CD4-positive, CD25-positive, alpha-beta regulatory T cell (primary cell): ENCODE measurements around the gene SLC51A. TPM values are rescaled to one million over a fixed set of nuclear protein-coding genes. Genes with fewer than 3 reads are reported as not detected.

Experiments
- ATAC-seq, 2 donors: fragments of 150-1000 bp; cut with Tn5 transposase; one replicate each; pipeline ENCODE4 v1.10.0; 2021; ENCODE audit warnings: low read depth in 2 of 2, moderate number of reproducible peaks in 2 of 2, moderate library complexity in 1 of 2
- DNase-seq, 3 donors: peaks; one replicate each; pipeline versions ENCODE4 v3.0.0 to v3.0.0-alpha.2; 2012 to 2022; ENCODE audit warnings: mixed read lengths in 1 of 3
- H3K27ac ChIP-seq: one replicate; pipeline ENCODE4 v1.7.0; 2013; ENCODE audit warnings: mild to moderate bottlenecking, low read length; ENCODE audit not compliant: insufficient read depth, poor library complexity, severe bottlenecking
- H3K27me3 ChIP-seq: one replicate; pipeline ENCODE4 v1.7.0; 2013; ENCODE audit warnings: low read length; ENCODE audit not compliant: control insufficient read depth, insufficient read depth
- H3K36me3 ChIP-seq: one replicate; pipeline ENCODE4 v1.7.0; 2013; ENCODE audit warnings: mild to moderate bottlenecking, low read length, moderate library complexity; ENCODE audit not compliant: control insufficient read depth, insufficient read depth
- H3K4me1 ChIP-seq: 2 replicates; pipeline ENCODE4 v1.7.0; 2013; ENCODE audit warnings: mild to moderate bottlenecking, low read length; ENCODE audit not compliant: insufficient read depth, control insufficient read depth, poor library complexity, severe bottlenecking
- H3K4me3 ChIP-seq: one replicate; pipeline ENCODE4 v1.7.0; 2013; ENCODE audit warnings: low read depth, mild to moderate bottlenecking, low read length, moderate library complexity
- H3K9me3 ChIP-seq, 2 experiments: 1 replicate in 1 of 2; 2 replicates in 1 of 2; pipeline ENCODE4 v1.7.0; 2013; ENCODE audit warnings: low read length in 2 of 2, mild to moderate bottlenecking in 1 of 2, moderate library complexity in 1 of 2; ENCODE audit not compliant: control insufficient read depth in 2 of 2
- H3K27ac Mint-ChIP-seq, 3 donors: one replicate each; pipeline ENCODE4 v1.8.0; 2020 to 2022; ENCODE audit warnings: mild to moderate bottlenecking in 3 of 3, mixed read lengths in 3 of 3, moderate library complexity in 2 of 3
- H3K27me3 Mint-ChIP-seq: one replicate; pipeline ENCODE4 v1.8.0; 2022; ENCODE audit warnings: mild to moderate bottlenecking, mixed read lengths
- H3K36me3 Mint-ChIP-seq: one replicate; pipeline ENCODE4 v1.8.0; 2020; ENCODE audit warnings: mixed read lengths
- H3K4me1 Mint-ChIP-seq, 4 donors: one replicate each; pipeline ENCODE4 v1.8.0; 2020 to 2022; ENCODE audit warnings: mixed read lengths in 4 of 4, mild to moderate bottlenecking in 1 of 4
- H3K4me3 Mint-ChIP-seq, 4 donors: one replicate each; pipeline ENCODE4 v1.8.0; 2020 to 2022; ENCODE audit warnings: mild to moderate bottlenecking in 4 of 4, mixed read lengths in 4 of 4, moderate library complexity in 3 of 4
- H3K9me3 Mint-ChIP-seq, 7 donors: one replicate each; pipeline ENCODE4 v1.8.0; 2020 to 2022; ENCODE audit warnings: mixed read lengths in 7 of 7, mild to moderate bottlenecking in 3 of 7, moderate library complexity in 2 of 7
- polyA plus RNA-seq, 4 donors: library from polyadenylated mRNA; unstranded; fragments of 300-500 nt; fragmentation: Illumina TruSeq; gene quantifications; one replicate each; pipeline ENCODE4 v1.2.3, GENCODE V29; 2021
- total RNA-seq: library from RNA; stranded (reverse); gene quantifications from one replicate; pipeline ENCODE4 v1.2.3, GENCODE V29; 2022

The SLC51A gene
- total and polyA plus RNA-seq, 5 donors from 2014 or later, result 0.38 to 2.2 (median 0.63) TPM; not detected in 1

DNA sequence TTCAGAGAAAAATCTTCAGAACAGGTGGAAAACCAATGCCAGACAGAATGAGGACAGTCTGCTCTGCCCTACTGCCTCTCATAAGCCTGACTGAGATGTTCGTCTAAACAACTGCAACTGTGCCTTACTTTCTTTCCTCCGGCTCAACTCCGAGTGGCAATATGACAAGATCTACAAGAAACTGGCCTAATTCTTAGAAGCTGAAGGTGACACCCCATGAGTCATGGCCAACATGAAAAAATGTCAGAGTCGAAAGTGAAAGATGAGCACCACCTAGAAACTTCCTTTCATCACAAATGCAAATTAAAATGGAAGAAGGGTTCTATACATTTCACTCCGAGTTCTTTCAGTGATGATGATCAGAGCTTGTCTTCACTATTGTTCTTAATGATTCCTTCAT lies 58.3 kb downstream of the SLC51A start:
- Histone ChIP-seq H3K4me1 (peaks cover 36% of the 10 kb centered on the region), H3K27ac (peak overlapping the region; percentile 85), H3K9me3 (no peaks in the 10 kb centered on the region), H3K27me3 (no peaks in the 10 kb centered on the region), H3K36me3 (peaks cover 3% of the 10 kb centered on the region), H3K4me3 (peak overlapping the region; percentile 88)
- Mint-ChIP-seq H3K4me3 (peak overlapping the region; percentile 63 to 85 (median 78)), H3K27ac (peak overlapping the region; percentile 94 to 98 (median 97)), H3K27me3 (no peaks in the 10 kb centered on the region), H3K9me3 (no peaks in the 10 kb centered on the region), H3K4me1 (peaks cover 10 to 56% (median 35%) of the 10 kb centered on the region in 4 donors), H3K36me3 (peaks cover 7% of the 10 kb centered on the region)
- DNase-seq, result peak; percentile 44 to 98 (median 76)
- peak; percentile 95 to 97 for ATAC-seq

DNA sequence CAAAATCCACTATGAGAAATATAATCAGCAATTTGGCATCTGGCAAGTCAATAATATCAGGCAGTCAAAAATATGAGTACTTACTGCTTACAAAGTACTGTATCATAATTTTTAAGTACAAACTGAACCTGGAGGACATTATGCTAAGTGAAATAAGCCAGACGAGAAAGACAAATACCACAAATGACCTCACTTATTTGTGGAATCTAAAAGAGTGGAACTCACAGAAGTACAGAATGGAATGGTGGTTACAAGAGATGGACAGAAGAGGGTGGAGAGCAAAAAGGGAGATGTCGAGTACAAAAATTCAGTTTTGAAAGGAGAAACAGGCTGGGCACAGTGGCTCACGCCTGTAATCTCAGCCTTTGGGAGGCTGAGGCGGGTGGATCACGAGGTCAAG lies 58.8 kb downstream of the SLC51A start:
- Mint-ChIP-seq H3K9me3 (no peaks in the 10 kb centered on the region), H3K4me3 (peak overlapping the region; percentile 63 to 85 (median 78)), H3K36me3 (peaks cover 4% of the 10 kb centered on the region), H3K27ac (peak overlapping the region; percentile 94 to 98 (median 97)), H3K4me1 (peaks cover 10 to 58% (median 37%) of the 10 kb centered on the region in 4 donors), H3K27me3 (no peaks in the 10 kb centered on the region)
- DNase-seq (no peak), ATAC-seq (no peak)
- Histone ChIP-seq H3K4me3 (peak overlapping the region; percentile 88), H3K27me3 (no peaks in the 10 kb centered on the region), H3K27ac (peak overlapping the region; percentile 85), H3K9me3 (no peaks in the 10 kb centered on the region), H3K4me1 (peaks cover 37% of the 10 kb centered on the region), H3K36me3 (peaks cover 1% of the 10 kb centered on the region)

DNA sequence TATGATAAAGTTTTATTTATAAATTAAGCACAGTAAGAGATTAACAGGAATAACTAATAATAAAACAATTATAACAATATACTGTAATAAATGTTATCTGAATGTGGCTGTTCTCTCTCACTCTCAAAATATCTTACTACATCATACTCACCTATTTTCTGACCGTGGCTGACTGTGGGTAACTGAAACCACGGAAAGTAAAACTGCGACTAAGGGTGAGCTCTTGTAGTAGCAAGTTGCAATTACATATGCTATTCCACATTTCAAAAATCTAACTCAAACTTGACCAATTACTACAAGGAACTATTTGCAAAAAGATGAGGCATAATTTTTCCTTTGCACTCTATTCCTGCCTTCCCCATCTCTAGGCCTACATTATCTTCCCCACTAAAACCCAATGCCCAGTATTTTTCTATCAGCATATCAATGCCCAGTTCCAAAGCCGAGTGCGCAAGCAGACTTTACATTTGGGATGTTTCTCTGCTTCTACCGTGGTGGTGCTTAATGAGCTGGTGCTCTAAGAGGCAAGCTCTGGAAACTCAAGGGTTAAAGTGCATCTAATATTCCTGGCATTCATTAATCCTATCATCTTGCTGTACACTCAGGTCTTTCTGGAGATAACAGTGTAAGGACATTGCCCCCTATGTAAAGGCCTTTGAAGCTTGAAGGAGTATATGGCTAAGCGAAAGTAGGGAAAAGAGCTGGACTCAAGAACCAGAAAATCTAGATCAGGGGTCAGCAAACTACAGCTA lies 64.5 kb downstream of the SLC51A start:
- H3K9me3 ChIP-seq, result no peaks in the 10 kb centered on the region

DNA sequence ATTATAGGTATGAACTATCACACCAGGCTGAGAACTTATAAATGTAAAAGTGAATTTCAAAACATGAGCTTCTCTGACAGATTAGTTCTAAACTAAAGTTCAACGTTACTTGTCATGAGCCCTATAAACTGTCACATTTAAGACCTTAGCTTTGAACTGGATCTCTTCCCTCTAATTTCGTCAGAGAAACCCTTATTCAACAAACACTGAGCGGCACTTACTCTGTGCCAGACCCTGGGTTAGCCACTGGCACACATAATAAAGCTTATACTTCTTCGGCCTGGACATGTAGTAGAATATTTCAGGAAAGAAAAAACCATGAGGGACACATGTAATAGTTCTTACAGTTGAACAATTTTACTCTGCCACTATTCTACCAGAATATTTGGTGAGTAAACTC lies 65.6 kb downstream of the SLC51A start:
- Histone ChIP-seq H3K27ac (peak overlapping the region; percentile 54), H3K36me3 (peaks cover 2% of the 10 kb centered on the region), H3K27me3 (no peaks in the 10 kb centered on the region), H3K9me3 (no peaks in the 10 kb centered on the region), H3K4me3 (no peak overlapping the region), H3K4me1 (peaks cover 50% of the 10 kb centered on the region)
- Mint-ChIP-seq H3K4me3 (no peak overlapping the region), H3K27ac (peak overlapping the region in 2 of 3 donors; percentile 36 to 44), H3K4me1 (peaks cover 28 to 84% (median 60%) of the 10 kb centered on the region in 4 donors), H3K9me3 (no peaks in the 10 kb centered on the region), H3K36me3 (peaks cover 6% of the 10 kb centered on the region), H3K27me3 (no peaks in the 10 kb centered on the region)
- ATAC-seq (no peak), DNase-seq (no peak)

More for the DNA sequence above, 64.5 kb downstream of the SLC51A start:
- DNase-seq (peak in 1 of 3 donors; percentile 67), ATAC-seq (no peak)
- peaks cover 2% of the 10 kb centered on the region for H3K36me3 ChIP-seq
- H3K27ac Mint-ChIP-seq, result peak overlapping the region; percentile 36 to 89 (median 44)
- H3K4me1 Mint-ChIP-seq, result peaks cover 21 to 75% (median 51%) of the 10 kb centered on the region in 4 donors
- peak overlapping the region in 1 of 4 donors; percentile 29 for H3K4me3 Mint-ChIP-seq
- H3K27me3 Mint-ChIP-seq, result no peaks in the 10 kb centered on the region
- H3K4me3 ChIP-seq, result peak overlapping the region; percentile 13
- H3K9me3 Mint-ChIP-seq, result no peaks in the 10 kb centered on the region
- H3K4me1 ChIP-seq, result peaks cover 40% of the 10 kb centered on the region
- H3K27me3 ChIP-seq, result no peaks in the 10 kb centered on the region
- H3K36me3 Mint-ChIP-seq, result peaks cover 6% of the 10 kb centered on the region
- H3K27ac ChIP-seq, result peak overlapping the region; percentile 15

Other genes with a start within 250 kb of the SLC51A start
- 356 TPM for gene TFRC, start 134.4 kb upstream of the SLC51A start, total RNA-seq
- 10 to 100 TPM; 21.5 to 36.9 (median 28.7) TPM for gene TFRC, start 134.4 kb upstream of the SLC51A start, polyA plus RNA-seq
- gene ZDHHC19, start 5.1 kb upstream of the SLC51A start, total RNA-seq, result not detected
- not detected for gene ZDHHC19, start 5.1 kb upstream of the SLC51A start, polyA plus RNA-seq
- 87.4 TPM for gene PCYT1A, start 71.2 kb downstream of the SLC51A start, total RNA-seq
- gene PCYT1A, start 71.2 kb downstream of the SLC51A start, polyA plus RNA-seq, result 10 to 100 TPM; 21.4 to 25.2 (median 22.9) TPM
- gene DYNLT2B, start 101.7 kb downstream of the SLC51A start, total RNA-seq, result 9.1 TPM
- gene DYNLT2B, start 101.7 kb downstream of the SLC51A start, polyA plus RNA-seq, result 10 to 100 TPM; 13.8 to 20.7 (median 16.9) TPM
- gene TM4SF19, start 121.9 kb downstream of the SLC51A start, total RNA-seq, result not detected
- under 1 TPM in 1 of 4 donors, not detected in 3; 0.15 TPM for gene TM4SF19, start 121.9 kb downstream of the SLC51A start, polyA plus RNA-seq
- 93.8 TPM for gene UBXN7, start 215.9 kb downstream of the SLC51A start, total RNA-seq
- 10 to 100 TPM; 23.6 to 34.3 (median 29.5) TPM for gene UBXN7, start 215.9 kb downstream of the SLC51A start, polyA plus RNA-seq